Measurements from ENCODE around the gene PHYKPL. TPM values are rescaled to one million over a fixed set of nuclear protein-coding genes. Genes with fewer than 3 reads are reported as not detected.

Gene PHYKPL
- total RNA-seq, 1 experiment from 2014 or later, result 41.7 TPM

DNA sequence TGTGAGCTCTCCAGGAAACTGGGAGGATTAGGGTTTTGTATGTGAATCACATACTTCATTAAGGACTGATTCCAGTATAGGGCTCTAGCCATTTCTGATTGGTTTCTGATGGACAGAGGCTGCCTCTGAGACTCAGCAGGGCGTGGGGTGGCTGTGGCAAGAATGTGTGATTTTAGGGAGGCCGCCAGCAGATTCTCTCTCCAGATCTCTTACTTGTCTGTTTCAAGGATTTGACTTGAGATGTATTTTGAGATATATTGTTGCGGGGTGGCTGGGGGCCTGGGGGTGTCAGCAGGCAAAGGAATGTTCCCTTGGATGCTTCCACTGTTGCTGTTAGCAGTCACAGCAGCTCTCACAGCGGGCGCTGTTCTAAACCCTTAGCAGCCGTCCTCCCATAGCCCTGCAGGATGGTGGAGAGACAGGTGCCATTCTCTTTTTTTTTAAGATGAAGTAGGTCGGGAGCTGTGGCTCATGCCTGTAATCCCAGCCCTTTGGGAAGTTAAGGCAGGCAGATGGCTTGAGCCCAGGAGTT is 36.3 kb downstream of the PHYKPL start (continued):
- TF ChIP-seq ERG (CRISPR knock-in tag; IDR thresholded peaks at IDR 0.05), result no peak

GRCh38 chr5:178194026-178194425 is 38.6 kb downstream of the PHYKPL start:
- Mint-ChIP-seq H3K4me3 (no peak overlapping the region), H3K9me3 (peaks cover 17% of the 10 kb centered on the region), H3K36me3 (peaks cover 15% of the 10 kb centered on the region), H3K27me3 (ENCODE audit: low read depth) (peaks cover 11% of the 10 kb centered on the region), H3K4me1 (peaks cover 16% of the 10 kb centered on the region), H3K27ac (no peak overlapping the region)
- POLR2A ChIA-PET, result no interaction called here
- CTCF ChIA-PET, result interaction anchor here (4.4 kb wide), 1 partner anchor 13 kb away, joined by 55 read pairs; no protein-coding TSS in a partner anchor
- ATAC-seq (peak; percentile 51; the same call in 1 of the 2 replicates), DNase-seq (ENCODE audit: low spot score) (no peak)
- TF ChIP-seq TP53 (CRISPR knock-in tag; IDR thresholded peaks at IDR 0.05), result no peak
- no peak for TF ChIP-seq NFYB (CRISPR knock-in tag; conservative IDR thresholded peaks at IDR 0.05; ENCODE audit: low read depth)
- no peak for TF ChIP-seq ZNF671 (CRISPR knock-in tag; IDR thresholded peaks at IDR 0.05)
- TF ChIP-seq ERG (CRISPR knock-in tag; IDR thresholded peaks at IDR 0.05), result no peak
- no peak for TF ChIP-seq NFE2L1 (CRISPR knock-in tag; IDR thresholded peaks at IDR 0.05)
- TF ChIP-seq, protein P1, sequence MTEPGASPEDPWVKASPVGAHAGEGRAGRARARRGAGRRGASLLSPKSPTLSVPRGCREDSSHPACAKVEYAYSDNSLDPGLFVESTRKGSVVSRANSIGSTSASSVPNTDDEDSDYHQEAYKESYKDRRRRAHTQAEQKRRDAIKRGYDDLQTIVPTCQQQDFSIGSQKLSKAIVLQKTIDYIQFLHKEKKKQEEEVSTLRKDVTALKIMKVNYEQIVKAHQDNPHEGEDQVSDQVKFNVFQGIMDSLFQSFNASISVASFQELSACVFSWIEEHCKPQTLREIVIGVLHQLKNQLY (CRISPR knock-in tag; IDR thresholded peaks at IDR 0.05), result no peak
- no peak for TF ChIP-seq CBFB (CRISPR knock-in tag; IDR thresholded peaks at IDR 0.05; ENCODE audit: low read depth)
- TF ChIP-seq, protein P2, sequence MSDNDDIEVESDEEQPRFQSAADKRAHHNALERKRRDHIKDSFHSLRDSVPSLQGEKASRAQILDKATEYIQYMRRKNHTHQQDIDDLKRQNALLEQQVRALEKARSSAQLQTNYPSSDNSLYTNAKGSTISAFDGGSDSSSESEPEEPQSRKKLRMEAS (CRISPR knock-in tag; IDR thresholded peaks at IDR 0.05), result no peak
- no peak for TF ChIP-seq ZNF317 (CRISPR knock-in tag; IDR thresholded peaks at IDR 0.05; ENCODE audit: borderline replicate concordance, low read depth)

DNA sequence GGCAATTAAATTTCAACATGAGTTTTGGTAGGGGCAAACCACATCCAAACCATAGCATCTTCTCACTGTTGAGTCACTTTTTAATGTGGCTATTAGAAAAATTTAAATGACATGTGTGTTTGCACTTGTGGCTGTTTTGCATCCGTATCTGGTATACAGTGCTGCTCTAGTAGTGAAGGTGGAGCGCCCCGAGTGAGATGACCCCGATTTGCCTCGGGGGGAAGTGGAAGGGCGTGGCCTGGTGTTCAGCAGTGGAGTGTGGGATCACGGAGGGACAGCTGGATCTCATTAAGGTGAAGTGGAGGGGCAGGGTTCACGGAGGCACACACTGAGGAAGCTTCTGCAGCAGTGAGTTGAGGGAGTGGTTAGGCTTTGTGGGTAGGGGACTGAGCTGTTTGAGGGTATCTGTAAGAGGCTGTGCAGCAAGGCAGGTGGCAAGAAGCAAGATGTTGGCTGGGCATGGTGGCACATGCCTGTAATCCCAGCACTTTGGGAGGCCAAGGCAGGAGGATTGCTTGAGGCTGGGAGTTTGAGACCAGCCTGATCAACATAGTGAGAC is 39.3 kb downstream of the PHYKPL start:
- H3K27ac Mint-ChIP-seq, result no peak overlapping the region
- TF ChIP-seq, protein P3, sequence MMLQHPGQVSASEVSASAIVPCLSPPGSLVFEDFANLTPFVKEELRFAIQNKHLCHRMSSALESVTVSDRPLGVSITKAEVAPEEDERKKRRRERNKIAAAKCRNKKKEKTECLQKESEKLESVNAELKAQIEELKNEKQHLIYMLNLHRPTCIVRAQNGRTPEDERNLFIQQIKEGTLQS (CRISPR knock-in tag; conservative IDR thresholded peaks at IDR 0.05), result no peak
- TF ChIP-seq, protein P4, sequence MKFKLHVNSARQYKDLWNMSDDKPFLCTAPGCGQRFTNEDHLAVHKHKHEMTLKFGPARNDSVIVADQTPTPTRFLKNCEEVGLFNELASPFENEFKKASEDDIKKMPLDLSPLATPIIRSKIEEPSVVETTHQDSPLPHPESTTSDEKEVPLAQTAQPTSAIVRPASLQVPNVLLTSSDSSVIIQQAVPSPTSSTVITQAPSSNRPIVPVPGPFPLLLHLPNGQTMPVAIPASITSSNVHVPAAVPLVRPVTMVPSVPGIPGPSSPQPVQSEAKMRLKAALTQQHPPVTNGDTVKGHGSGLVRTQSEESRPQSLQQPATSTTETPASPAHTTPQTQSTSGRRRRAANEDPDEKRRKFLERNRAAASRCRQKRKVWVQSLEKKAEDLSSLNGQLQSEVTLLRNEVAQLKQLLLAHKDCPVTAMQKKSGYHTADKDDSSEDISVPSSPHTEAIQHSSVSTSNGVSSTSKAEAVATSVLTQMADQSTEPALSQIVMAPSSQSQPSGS (CRISPR knock-in tag; IDR thresholded peaks at IDR 0.05; ENCODE audit: borderline replicate concordance, low read depth), result no peak
- TF ChIP-seq ZNF138 (CRISPR knock-in tag; conservative IDR thresholded peaks at IDR 0.05), result no peak
- TF ChIP-seq ERG (CRISPR knock-in tag; IDR thresholded peaks at IDR 0.05), result no peak
- no peak for TF ChIP-seq CTCF (IDR thresholded peaks at IDR 0.05)
- TF ChIP-seq MXD4 (CRISPR knock-in tag; IDR thresholded peaks at IDR 0.05; ENCODE audit: borderline replicate concordance), result no peak
- TF ChIP-seq KAT7 (CRISPR knock-in tag; IDR thresholded peaks at IDR 0.05; ENCODE audit: borderline replicate concordance), result no peak
- TF ChIP-seq NR1H2 (CRISPR knock-in tag; IDR thresholded peaks at IDR 0.05), result no peak
- CTCF ChIA-PET, result interaction anchor here (0.6 to 4.4 kb wide), 2 partner anchors 12 to 40 kb away, joined by 4 to 55 read pairs; partner anchors contain the start of gene NHP2
- ATAC-seq (no peak), DNase-seq (ENCODE audit: low spot score) (no peak)
- peaks cover 15% of the 10 kb centered on the region for H3K36me3 Mint-ChIP-seq
- H3K4me3 Mint-ChIP-seq, result no peak overlapping the region
- POLR2A ChIA-PET, result interaction anchor here (0.9 kb wide), 1 partner anchor 16 kb away, joined by 3 read pairs; no protein-coding TSS in a partner anchor
- H3K9me3 Mint-ChIP-seq, result peaks cover 17% of the 10 kb centered on the region
- peaks cover 5% of the 10 kb centered on the region for H3K27me3 Mint-ChIP-seq (ENCODE audit: low read depth)
- H3K4me1 Mint-ChIP-seq, result peaks cover 16% of the 10 kb centered on the region

Data from WTC11 (cell line).